ENCODE data around the gene PLEKHG3.

- TF ChIP-seq CTCF (IDR thresholded peaks at IDR 0.05) (no peak; the same call in 1 of the 2 replicates), SIN3A (IDR thresholded peaks at IDR 0.05; ENCODE audit: borderline replicate concordance, insufficient read depth, low read depth, low read length) (no peak), POLR2AphosphoS5 (IDR thresholded peaks at IDR 0.05; ENCODE audit: low read depth, low read length) (no peak), REST (IDR thresholded peaks at IDR 0.05; ENCODE audit: insufficient read depth in 1 of 2, low read depth in 2 of 2, low read length in 1 of 2) (no peak)
Observed at GRCh38 chr14:64772397-64772950, 68.2 kb downstream of the PLEKHG3 start.
